H1 (cell line): ENCODE data around the gene HDHD5. TPM values are rescaled to one million over a fixed set of nuclear protein-coding genes. Genes with fewer than 3 reads are reported as not detected.

ENCODE experiments used
- CHD1 ChIP-seq: IDR thresholded peaks from 2 replicates; pipeline ENCODE4 v1.6.1; 2012; ENCODE audit warnings: low read depth, low read length, improper control_type of control experiment
- FOSL1 ChIP-seq: IDR thresholded peaks from 2 replicates; pipeline ENCODE4 v1.6.1; 2011; ENCODE audit warnings: mild to moderate bottlenecking, low read depth, low read length, moderate library complexity; ENCODE audit not compliant: insufficient read depth
- RAD21 ChIP-seq, 2 experiments: IDR thresholded peaks in 1 of 2; conservative IDR thresholded peaks in 1 of 2; 2 replicates each; pipeline ENCODE4 v1.6.1; 2011; ENCODE audit warnings: low read depth in 2 of 2, low read length in 2 of 2, improper control_type of control experiment in 1 of 2, inconsistent platforms in 1 of 2, mild to moderate bottlenecking in 1 of 2, moderate library complexity in 1 of 2
- SRF ChIP-seq: IDR thresholded peaks from 2 replicates; pipeline ENCODE4 v1.6.1; 2011; ENCODE audit warnings: mild to moderate bottlenecking, low read depth, low read length, moderate library complexity
- polyA plus RNA-seq, 7 experiments: library from polyadenylated mRNA; depleted of rRNA in 3 of 7; stranded (reverse) in 5 of 7; unstranded in 2 of 7; fragments of >200 nt in 5 of 7; fragments of 200-250 nt in 2 of 7; gene quantifications; 1 replicate in 5 of 7; 2 replicates in 1 of 7; 4 replicates in 1 of 7; pipeline versions ENCODE4 v1.2.1 to v1.2.3, GENCODE V29; 2011 to 2013; ENCODE audit warnings: missing spikeins in 2 of 7, mixed read lengths in 2 of 7
- total RNA-seq: library from RNA; stranded (reverse); fragmentation: NEBNext Ultra II Directional; extraction: Animal tissue kit (Norgen Biotek cat#: 25700); gene quantifications from 2 replicates; pipeline ENCODE4 v1.2.1, GENCODE V29; 2021
- TF ChIP-seq, protein P1 (sequence below): fragments of 300-600 bp; sonication (generic); IDR thresholded peaks from 2 replicates; pipeline ENCODE4 v1.7.1; 2012; ENCODE audit warnings: low read length, moderate library complexity, mild to moderate bottlenecking, inconsistent platforms; ENCODE audit not compliant: insufficient replicate concordance

Gene HDHD5
- total and polyA plus RNA-seq, 2 of the 8 experiments (the other 6 are each of a cell fraction or from before 2014, with no cell fraction given), result 68.3 to 123 TPM

DNA sequence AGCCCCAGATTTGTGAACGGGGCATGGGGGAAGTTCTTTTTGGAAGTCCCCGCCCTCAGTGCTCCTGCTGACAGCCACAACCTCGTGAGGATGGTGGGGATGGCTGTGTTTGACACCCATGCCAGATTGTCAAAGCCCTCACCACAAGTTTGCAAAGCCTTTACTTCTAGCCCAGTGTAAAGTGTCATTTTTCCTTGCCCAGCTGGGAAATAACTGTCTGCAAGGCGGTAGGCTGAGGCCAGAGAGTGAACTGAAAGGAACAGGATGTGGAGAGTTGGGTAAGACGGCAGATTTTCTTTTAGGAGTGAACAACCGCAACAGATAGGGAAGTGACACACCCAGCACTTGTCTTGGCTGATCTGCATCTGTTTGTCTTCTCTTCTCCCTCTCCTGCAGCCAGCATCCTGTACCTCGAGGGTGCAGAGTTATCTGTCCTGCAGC lies 60.7 kb downstream of the HDHD5 start (continued):
- TF ChIP-seq SRF, result no peak
- no peak for TF ChIP-seq CHD1
- TF ChIP-seq FOSL1, result no peak
- TF ChIP-seq RAD21 (IDR thresholded peaks at IDR 0.05 in 1 of 2, conservative IDR thresholded peaks at IDR 0.05 in 1 of 2; ENCODE audit: low read depth in 2 of 2, low read length in 2 of 2), result no peak
- TF ChIP-seq, protein P1, sequence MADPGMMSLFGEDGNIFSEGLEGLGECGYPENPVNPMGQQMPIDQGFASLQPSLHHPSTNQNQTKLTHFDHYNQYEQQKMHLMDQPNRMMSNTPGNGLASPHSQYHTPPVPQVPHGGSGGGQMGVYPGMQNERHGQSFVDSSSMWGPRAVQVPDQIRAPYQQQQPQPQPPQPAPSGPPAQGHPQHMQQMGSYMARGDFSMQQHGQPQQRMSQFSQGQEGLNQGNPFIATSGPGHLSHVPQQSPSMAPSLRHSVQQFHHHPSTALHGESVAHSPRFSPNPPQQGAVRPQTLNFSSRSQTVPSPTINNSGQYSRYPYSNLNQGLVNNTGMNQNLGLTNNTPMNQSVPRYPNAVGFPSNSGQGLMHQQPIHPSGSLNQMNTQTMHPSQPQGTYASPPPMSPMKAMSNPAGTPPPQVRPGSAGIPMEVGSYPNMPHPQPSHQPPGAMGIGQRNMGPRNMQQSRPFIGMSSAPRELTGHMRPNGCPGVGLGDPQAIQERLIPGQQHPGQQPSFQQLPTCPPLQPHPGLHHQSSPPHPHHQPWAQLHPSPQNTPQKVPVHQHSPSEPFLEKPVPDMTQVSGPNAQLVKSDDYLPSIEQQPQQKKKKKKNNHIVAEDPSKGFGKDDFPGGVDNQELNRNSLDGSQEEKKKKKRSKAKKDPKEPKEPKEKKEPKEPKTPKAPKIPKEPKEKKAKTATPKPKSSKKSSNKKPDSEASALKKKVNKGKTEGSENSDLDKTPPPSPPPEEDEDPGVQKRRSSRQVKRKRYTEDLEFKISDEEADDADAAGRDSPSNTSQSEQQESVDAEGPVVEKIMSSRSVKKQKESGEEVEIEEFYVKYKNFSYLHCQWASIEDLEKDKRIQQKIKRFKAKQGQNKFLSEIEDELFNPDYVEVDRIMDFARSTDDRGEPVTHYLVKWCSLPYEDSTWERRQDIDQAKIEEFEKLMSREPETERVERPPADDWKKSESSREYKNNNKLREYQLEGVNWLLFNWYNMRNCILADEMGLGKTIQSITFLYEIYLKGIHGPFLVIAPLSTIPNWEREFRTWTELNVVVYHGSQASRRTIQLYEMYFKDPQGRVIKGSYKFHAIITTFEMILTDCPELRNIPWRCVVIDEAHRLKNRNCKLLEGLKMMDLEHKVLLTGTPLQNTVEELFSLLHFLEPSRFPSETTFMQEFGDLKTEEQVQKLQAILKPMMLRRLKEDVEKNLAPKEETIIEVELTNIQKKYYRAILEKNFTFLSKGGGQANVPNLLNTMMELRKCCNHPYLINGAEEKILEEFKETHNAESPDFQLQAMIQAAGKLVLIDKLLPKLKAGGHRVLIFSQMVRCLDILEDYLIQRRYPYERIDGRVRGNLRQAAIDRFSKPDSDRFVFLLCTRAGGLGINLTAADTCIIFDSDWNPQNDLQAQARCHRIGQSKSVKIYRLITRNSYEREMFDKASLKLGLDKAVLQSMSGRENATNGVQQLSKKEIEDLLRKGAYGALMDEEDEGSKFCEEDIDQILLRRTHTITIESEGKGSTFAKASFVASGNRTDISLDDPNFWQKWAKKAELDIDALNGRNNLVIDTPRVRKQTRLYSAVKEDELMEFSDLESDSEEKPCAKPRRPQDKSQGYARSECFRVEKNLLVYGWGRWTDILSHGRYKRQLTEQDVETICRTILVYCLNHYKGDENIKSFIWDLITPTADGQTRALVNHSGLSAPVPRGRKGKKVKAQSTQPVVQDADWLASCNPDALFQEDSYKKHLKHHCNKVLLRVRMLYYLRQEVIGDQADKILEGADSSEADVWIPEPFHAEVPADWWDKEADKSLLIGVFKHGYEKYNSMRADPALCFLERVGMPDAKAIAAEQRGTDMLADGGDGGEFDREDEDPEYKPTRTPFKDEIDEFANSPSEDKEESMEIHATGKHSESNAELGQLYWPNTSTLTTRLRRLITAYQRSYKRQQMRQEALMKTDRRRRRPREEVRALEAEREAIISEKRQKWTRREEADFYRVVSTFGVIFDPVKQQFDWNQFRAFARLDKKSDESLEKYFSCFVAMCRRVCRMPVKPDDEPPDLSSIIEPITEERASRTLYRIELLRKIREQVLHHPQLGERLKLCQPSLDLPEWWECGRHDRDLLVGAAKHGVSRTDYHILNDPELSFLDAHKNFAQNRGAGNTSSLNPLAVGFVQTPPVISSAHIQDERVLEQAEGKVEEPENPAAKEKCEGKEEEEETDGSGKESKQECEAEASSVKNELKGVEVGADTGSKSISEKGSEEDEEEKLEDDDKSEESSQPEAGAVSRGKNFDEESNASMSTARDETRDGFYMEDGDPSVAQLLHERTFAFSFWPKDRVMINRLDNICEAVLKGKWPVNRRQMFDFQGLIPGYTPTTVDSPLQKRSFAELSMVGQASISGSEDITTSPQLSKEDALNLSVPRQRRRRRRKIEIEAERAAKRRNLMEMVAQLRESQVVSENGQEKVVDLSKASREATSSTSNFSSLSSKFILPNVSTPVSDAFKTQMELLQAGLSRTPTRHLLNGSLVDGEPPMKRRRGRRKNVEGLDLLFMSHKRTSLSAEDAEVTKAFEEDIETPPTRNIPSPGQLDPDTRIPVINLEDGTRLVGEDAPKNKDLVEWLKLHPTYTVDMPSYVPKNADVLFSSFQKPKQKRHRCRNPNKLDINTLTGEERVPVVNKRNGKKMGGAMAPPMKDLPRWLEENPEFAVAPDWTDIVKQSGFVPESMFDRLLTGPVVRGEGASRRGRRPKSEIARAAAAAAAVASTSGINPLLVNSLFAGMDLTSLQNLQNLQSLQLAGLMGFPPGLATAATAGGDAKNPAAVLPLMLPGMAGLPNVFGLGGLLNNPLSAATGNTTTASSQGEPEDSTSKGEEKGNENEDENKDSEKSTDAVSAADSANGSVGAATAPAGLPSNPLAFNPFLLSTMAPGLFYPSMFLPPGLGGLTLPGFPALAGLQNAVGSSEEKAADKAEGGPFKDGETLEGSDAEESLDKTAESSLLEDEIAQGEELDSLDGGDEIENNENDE, result no peak
